Esophagus squamous epithelium (tissue), 5 donors: ENCODE data around the gene ARR3. TPM values are rescaled to one million over a fixed set of nuclear protein-coding genes. Genes with fewer than 3 reads are reported as not detected.

Experiments
- DNase-seq: peaks from one replicate; lab custom pipeline; 2025; lab: John Stamatoyannopoulos, UW
- H3K27ac ChIP-seq, 4 donors: fragments of 200-600 bp; sonication (generic); one replicate each; pipeline ENCODE4 v1.5.1; 2016 to 2019; ENCODE audit warnings: mild to moderate bottlenecking in 1 of 4
- H3K27me3 ChIP-seq, 4 donors: fragments of 200-600 bp; sonication (generic); 1 replicate in 3 of 4; 2 replicates in 1 of 4; pipeline versions ENCODE4 v1.5.1 to v1.6.0; 2017 to 2021; ENCODE audit warnings: antibody characterized with exemption in 1 of 4
- H3K36me3 ChIP-seq, 3 donors: fragments of 200-600 bp; sonication (generic); one replicate each; pipeline ENCODE4 v1.5.1; 2016 to 2019
- H3K4me1 ChIP-seq, 3 donors: fragments of 200-600 bp; sonication (generic); one replicate each; pipeline ENCODE4 v1.5.1; 2017 to 2019
- H3K4me3 ChIP-seq, 4 donors: fragments of 200-600 bp; sonication (generic); 1 replicate in 3 of 4; 2 replicates in 1 of 4; pipeline ENCODE4 v1.5.1; 2016 to 2019; ENCODE audit warnings: mild to moderate bottlenecking in 2 of 4, moderate library complexity in 1 of 4
- H3K9me3 ChIP-seq, 3 donors: fragments of 200-600 bp; sonication (generic); one replicate each; pipeline ENCODE4 v1.5.1; 2016 to 2019
- POLR2A ChIP-seq, 4 donors: fragments of 450-650 bp; IDR thresholded peaks; one replicate each; pipeline ENCODE4 v1.6.1; 2017; ENCODE audit warnings: antibody characterized with exemption in 4 of 4, mild to moderate bottlenecking in 4 of 4, moderate library complexity in 3 of 4
- WGBS, 2 donors: methylation state at CpG; one replicate each; pipeline ENCODE4 v1.1.5; 2018; 5-methylcytosine and 5-hydroxymethylcytosine counted together
- intact Hi-C: fragments of 100-400 bp; cut with DNase I; formaldehyde crosslinking; loops from one replicate; pipeline ENCODE4 v1.15.0; 2022
- total RNA-seq, 4 donors: library from RNA; depleted of rRNA; stranded (reverse); fragments of >200 nt; gene quantifications; one replicate each; pipeline ENCODE4 v1.1.0, GENCODE V29; 2016
- TF ChIP-seq, protein P1 (sequence below), 6 experiments: fragments of 450-650 bp in 4 of 6; fragments of 200-600 bp in 2 of 6; sonication (generic) in 2 of 6; IDR thresholded peaks; one replicate each; pipeline ENCODE4 v1.5.1; 2016 to 2019; ENCODE audit warnings: antibody characterized with exemption in 6 of 6, mild to moderate bottlenecking in 4 of 6, moderate library complexity in 4 of 6
- donor health status: DM: yes; HTN: yes; CAD: no.

Gene ARR3
- total RNA-seq, 4 donors from 2014 or later = not detected

DNA sequence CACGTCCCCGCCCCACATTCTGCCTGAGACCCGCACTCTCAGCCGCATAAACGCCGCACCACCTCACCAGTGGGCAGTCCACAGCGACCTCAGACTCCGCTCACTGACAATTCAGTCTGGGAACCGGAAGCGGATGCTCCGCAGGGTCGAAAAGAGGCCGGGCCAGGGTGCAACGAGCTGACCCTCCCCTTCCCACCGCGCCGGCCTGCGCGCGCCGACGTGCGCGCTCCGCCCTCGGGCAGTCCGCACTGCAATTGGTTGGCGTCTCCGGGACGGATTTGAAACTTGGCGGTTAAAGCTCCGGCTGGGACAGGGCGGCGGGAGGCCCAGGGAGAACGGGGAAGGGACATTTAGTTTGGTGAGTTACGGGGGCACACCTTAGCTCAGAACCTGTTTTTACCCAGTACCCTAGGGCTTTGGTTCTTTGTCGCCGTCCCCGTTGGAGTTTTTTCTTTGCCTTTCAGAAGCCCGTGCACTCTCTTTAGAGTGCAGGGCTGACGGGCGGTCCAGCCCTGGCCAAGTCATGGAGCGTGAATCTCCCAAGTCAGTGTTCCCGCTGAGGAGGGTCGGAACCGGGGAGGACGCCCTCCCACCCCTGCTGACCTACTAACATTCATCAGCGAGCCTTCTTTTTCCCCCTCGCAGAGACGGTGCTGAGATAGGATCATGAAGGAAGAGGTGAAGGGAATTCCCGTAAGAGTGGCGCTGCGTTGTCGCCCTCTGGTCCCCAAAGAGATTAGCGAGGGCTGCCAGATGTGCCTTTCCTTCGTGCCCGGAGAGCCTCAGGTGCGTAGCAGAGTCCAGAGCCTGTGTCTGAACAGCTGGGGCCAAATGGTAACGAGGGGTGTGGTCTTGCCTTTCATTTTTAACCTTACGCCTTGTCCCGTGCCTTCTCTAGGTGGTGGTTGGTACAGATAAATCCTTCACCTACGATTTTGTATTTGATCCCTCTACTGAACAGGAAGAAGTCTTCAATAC lies 21.9 kb downstream of the ARR3 start, which contains the start of the genes KIF4A and PDZD11:
TSS of gene KIF4A (plus strand) at position 312 of the 978 bp plus-strand sequence. CDS start at position 667, 355 bp downstream.
TSS of gene PDZD11 (minus strand) at position 135 of the 978 bp plus-strand sequence. CDS start 586 bp downstream, outside the sequence.
- Histone ChIP-seq H3K4me3 (peak within 1 kb of the TSS; percentile 43 to 67 (median 56)), H3K36me3 (peaks cover 0 to 32% (median 0%) of the 10 kb centered on the region in 3 donors), H3K9me3 (no peaks in the 10 kb centered on the region), H3K4me1 (peaks cover 0 to 19% (median 5%) of the 10 kb centered on the region in 3 donors), H3K27ac (peak within 1 kb of the TSS; percentile 76 to 86 (median 83)), H3K27me3 (no peaks in the 10 kb centered on the region)
- DNase-seq = peak; percentile 36
- WGBS, 2 donors = 40% methylated on average over 19 of the region's 62 CpGs; no CpG with 5 or more reads in 1 of the 2 donors
- no peak for TF ChIP-seq POLR2A (IDR thresholded peaks at IDR 0.05)
- TF ChIP-seq, protein P1, sequence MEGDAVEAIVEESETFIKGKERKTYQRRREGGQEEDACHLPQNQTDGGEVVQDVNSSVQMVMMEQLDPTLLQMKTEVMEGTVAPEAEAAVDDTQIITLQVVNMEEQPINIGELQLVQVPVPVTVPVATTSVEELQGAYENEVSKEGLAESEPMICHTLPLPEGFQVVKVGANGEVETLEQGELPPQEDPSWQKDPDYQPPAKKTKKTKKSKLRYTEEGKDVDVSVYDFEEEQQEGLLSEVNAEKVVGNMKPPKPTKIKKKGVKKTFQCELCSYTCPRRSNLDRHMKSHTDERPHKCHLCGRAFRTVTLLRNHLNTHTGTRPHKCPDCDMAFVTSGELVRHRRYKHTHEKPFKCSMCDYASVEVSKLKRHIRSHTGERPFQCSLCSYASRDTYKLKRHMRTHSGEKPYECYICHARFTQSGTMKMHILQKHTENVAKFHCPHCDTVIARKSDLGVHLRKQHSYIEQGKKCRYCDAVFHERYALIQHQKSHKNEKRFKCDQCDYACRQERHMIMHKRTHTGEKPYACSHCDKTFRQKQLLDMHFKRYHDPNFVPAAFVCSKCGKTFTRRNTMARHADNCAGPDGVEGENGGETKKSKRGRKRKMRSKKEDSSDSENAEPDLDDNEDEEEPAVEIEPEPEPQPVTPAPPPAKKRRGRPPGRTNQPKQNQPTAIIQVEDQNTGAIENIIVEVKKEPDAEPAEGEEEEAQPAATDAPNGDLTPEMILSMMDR (IDR thresholded peaks at IDR 0.05) = no peak
- intact Hi-C loops = no loop called here

DNA sequence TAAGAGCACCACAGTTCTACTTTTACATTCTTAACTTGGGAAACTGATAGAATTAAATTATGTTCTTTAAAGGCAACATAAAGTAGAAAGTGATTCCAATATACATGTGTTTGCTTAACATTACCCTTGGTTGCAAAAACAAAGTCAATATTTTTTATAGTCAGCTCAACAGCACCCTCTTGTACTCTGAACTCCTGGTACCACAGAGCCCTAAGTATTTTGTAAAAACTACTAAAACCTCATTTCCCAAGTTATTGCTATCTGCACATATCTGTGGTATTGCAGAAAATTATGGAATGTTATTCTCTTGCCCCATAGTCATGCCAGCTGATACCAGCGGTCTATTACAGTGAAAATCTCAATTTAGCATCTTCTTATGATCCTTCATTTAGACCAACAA lies 24.7 kb downstream of the ARR3 start:
- no peak for TF ChIP-seq POLR2A (IDR thresholded peaks at IDR 0.05)
- TF ChIP-seq, protein P1 (IDR thresholded peaks at IDR 0.05) = no peak
- H3K9me3 ChIP-seq = no peaks in the 10 kb centered on the region
- no peak for DNase-seq
- H3K27ac ChIP-seq = no peak overlapping the region
- H3K36me3 ChIP-seq = peaks cover 0 to 5% (median 0%) of the 10 kb centered on the region in 3 donors
- no peak overlapping the region for H3K4me3 ChIP-seq
- no peaks in the 10 kb centered on the region for H3K27me3 ChIP-seq
- intact Hi-C loops = no loop called here
- peaks cover 0 to 19% (median 5%) of the 10 kb centered on the region in 3 donors for H3K4me1 ChIP-seq
- WGBS, 2 donors = 0% methylated on average over 1 of the region's 1 CpG

DNA sequence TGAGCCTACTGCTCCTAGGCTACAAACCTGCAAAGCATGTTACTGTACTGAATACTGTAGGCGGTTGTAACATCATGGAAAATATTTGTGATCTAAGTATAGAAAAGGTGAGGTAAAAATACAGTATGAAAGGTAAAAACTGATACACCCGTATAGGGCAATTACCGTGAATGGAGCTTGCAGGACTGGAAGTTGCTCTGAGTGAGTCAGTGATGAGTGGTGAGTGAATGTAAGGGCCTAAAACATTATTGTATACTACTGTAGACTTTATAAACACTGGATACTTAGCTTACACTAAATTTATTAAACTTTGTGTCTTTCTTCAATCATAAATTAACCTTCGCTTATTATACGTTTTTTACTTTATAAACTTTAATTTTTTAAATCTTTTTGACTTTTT lies 25.5 kb downstream of the ARR3 start:
- WGBS, 2 donors = 67 to 83% methylated on average over 5 of the region's 5 CpGs
- H3K4me1 ChIP-seq = peaks cover 0 to 19% (median 5%) of the 10 kb centered on the region in 3 donors
- no peak for DNase-seq
- H3K27me3 ChIP-seq = no peaks in the 10 kb centered on the region
- no peaks in the 10 kb centered on the region for H3K9me3 ChIP-seq
- TF ChIP-seq, protein P1 (IDR thresholded peaks at IDR 0.05) = no peak
- no peak for TF ChIP-seq POLR2A (IDR thresholded peaks at IDR 0.05)
- no peaks in the 10 kb centered on the region for H3K36me3 ChIP-seq
- intact Hi-C loops = no loop called here
- H3K4me3 ChIP-seq = no peak overlapping the region
- H3K27ac ChIP-seq = no peak overlapping the region

DNA sequence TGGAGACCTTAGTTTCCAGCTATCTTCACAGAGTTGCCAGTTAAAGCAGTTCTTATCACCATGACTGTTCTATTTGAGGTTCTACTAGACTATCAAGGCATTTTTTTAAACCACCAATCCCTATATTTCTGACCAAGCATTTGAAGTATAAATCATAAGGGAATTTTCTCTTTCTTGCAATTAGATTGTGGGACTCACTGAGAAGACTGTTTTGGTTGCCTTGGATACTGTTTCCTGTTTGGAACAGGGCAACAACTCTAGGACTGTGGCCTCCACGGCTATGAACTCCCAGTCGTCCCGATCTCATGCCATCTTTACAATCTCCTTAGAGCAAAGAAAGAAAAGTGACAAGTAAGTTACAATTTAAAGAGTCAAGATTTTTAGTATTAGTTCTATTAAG lies 33.6 kb downstream of the ARR3 start:
- TF ChIP-seq, protein P1 (IDR thresholded peaks at IDR 0.05) = no peak
- TF ChIP-seq POLR2A (IDR thresholded peaks at IDR 0.05) = no peak
- H3K9me3 ChIP-seq = no peaks in the 10 kb centered on the region
- H3K36me3 ChIP-seq = no peaks in the 10 kb centered on the region
- no peaks in the 10 kb centered on the region for H3K27me3 ChIP-seq
- WGBS, 2 donors = 56 to 76% methylated on average over 3 of the region's 3 CpGs
- no peaks in the 10 kb centered on the region for H3K4me1 ChIP-seq
- no peak for DNase-seq
- intact Hi-C loops = no loop called here
- H3K4me3 ChIP-seq = no peak overlapping the region
- no peak overlapping the region for H3K27ac ChIP-seq

DNA sequence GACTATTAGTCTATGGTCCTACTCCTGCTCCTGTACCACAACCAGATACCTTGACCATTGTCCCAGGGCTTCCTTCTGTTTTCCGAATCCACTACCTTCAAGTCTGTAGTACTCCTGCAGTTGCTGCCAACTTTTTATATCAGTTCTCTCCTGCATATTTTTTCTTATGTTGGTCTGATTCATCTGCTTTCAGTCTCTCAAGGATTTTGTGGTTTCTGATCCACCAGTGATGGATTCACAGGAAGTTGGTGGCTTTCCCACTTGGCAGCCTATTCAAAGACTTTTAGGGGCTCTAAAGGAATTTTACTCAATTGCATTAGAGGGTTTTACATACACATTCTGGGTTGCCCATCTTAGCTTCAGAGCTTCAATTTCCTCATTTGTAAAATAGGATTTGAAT lies 45.4 kb downstream of the ARR3 start:
- Histone ChIP-seq H3K9me3 (no peaks in the 10 kb centered on the region), H3K36me3 (no peaks in the 10 kb centered on the region), H3K27me3 (no peaks in the 10 kb centered on the region), H3K4me3 (no peak overlapping the region), H3K4me1 (no peaks in the 10 kb centered on the region), H3K27ac (no peak overlapping the region)
- no peak for DNase-seq
- 81 to 100% methylated on average over 1 of the region's 1 CpG for WGBS, 2 donors
- intact Hi-C loops = no loop called here
- TF ChIP-seq, protein P1 (IDR thresholded peaks at IDR 0.05) = no peak
- no peak for TF ChIP-seq POLR2A (IDR thresholded peaks at IDR 0.05)
